HG03558 (cell line): ENCODE data around the gene GNA12.

ENCODE experiments used
- ATAC-seq: cut with Tn5 transposase; IDR thresholded peaks from one replicate; pipeline ENCODE4 v1.9.1; 2021; ENCODE audit warnings: moderate number of reproducible peaks; ENCODE audit not compliant: unreplicated experiment; ENCODE audit errors: extremely low read depth

GNA12 gene

DNA sequence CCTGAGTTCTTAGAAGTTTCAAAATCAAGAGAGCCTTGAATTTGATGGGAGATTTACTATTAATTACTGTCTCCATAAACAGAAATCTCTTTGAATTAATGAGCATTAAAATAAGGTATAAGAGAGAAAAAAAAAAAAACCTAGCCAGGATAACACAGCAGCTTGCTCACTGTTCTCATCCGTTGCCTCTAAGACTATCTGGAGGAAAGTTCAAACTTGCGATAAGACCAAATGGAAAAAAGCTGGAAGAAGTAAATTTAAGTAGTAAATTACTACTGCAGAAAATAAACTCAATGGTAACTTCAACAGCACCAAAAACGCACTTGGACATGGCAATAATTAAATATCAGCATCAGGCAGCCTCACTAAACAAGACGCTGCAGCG is 36.7 kb downstream of the GNA12 start:
- no peak for ATAC-seq

DNA sequence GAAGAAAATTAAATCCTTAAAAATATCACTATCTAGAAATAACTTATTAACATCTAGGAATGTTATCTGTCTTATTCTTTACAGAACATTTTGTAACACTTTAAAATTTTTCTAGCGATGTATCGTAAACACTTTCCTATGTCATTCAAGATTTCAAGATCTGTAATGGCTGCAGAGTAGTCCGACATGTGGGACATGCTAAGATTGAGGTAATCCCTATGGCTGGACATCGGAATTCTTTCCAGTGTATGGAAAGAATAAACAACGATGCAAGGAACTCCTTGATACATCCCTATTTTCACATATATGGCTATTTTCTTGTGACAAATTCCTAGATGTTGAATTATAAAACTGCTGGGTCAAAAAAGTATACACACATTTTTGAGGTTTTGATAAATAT is 37.5 kb downstream of the GNA12 start:
- ATAC-seq: no peak

DNA sequence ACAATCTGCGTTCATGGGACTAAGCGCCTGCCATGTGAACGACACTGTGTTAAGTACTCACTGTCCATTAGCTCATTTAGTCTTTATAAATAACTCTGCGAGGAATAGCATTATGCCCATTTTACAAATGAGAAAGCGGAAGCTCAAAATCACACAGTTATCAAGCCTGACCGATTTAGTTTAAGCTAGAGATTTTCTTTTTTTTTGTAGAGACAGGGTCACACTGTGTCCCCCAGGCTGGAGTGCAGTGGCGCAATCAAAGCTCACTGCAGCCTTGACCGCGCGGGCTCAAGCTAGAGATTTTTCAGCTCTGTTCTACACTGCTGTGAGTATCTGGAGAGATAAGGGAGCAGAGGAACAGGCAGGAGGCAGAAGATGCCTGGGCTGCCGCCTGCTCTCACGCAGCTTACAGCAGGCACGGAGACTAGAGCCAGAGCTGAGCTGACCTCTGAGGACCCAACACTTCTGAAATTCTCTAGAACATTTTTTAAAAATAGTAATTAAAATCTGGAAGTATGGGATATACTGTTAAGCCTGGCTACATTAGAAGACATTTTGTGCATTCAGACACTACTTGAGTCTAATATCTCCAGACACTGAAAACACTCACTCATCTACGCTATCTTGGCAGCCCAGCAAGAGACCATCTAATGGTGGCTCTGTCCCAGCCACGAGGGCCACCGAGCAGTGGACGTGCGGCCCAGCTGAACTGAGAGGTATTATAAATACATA is 38.7 kb downstream of the GNA12 start:
- no peak for ATAC-seq

DNA sequence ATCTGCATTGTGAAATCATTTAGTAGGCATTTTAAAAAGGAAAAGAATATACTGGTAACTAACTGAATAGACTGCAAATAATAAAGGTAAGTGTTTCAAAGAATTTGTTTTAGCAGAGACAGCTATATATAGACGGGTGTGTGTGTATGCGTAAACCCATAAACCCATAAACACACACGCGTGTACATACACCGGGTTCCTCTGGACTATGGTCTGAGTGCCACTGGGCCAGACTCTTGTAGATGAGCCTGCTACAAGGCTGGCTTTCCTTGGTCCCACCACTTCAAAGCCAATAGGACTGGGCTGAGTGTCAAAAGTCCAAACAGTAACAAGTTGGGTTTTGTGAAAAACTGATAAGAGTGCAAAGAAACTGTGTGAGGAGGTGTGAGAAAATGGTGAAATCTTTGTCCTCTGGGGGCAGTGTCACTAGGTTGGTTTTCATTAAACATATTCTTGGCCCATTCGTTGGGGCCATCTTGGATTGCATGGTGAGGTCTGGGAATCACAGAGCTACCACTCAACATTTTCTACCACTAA is 39.8 kb downstream of the GNA12 start:
- no peak for ATAC-seq

DNA sequence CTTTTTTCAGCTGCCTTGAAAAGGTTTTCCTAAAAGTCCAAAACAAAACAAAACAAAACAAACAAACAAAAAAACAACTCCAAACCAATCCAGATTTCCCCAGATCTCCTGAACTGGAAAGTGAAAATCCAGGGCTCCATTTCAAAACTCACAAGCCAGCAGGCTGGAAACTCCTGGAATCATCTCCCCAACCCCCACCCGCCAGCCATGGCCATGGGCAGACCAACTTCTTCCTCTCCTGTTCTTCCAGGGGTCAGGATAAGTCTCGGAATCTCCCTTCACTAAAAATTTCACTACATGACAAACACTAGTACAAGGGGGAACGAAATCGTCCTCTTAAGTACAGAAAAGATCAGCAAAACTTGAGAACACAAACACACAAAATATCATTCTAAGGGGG is 40.4 kb downstream of the GNA12 start:
- ATAC-seq: no peak

DNA sequence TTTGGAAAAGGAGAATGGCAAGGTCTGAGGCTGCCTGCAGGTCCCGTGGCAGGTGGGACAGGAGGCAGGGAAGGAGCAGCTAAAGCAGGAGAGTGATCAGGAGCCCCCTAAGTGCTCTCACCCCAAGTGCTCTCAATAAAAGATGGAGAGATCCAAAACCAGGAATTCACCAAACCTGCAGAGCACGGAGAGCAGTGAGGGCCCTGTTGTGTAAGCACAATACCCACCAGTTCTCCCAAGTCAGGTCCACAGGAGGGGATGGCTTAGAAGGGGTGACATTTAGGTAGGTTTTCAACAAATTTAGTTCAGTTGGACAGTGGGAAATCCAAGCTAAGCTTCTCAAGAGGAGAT is 40.8 kb downstream of the GNA12 start:
- no peak for ATAC-seq

DNA sequence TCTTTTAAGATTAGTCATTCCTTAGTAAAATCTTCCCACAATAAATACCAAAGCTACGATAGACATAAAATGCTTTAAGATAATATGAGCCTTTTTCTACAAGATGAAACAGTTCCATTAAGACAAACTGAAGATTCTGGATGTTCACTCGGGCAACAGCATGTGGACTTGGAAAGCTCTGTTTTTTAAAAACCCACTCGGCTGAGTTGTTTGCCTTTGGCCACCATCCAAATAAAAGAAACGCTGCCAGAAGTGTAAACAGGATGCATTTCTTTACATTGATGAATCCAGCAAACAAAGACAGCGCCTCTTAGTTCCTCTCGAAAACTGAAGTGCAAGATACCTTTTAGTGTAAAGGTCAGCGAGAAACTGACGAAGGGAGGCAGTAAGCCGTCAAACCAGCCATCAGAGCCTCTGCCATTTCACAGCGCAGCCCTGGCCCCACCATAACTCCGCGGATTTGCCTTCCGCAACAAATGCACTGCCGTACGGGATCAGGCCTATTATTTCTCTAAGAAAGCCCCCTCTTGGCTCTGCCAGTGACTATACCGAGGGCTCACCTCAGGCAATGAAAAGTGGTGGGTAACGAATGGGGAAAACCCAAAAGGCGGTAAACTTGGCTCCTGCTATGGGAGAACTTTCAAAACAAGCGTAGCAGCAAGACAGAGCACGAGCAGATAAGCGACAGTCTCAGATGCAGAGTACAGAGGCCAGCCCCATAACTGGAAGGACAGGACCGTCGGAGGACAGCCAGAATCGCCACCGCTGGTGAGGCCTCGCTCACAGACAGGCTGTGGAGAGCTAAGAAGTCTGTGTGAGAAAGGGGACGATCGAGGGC is 41.4 kb downstream of the GNA12 start:
- ATAC-seq: no peak

DNA sequence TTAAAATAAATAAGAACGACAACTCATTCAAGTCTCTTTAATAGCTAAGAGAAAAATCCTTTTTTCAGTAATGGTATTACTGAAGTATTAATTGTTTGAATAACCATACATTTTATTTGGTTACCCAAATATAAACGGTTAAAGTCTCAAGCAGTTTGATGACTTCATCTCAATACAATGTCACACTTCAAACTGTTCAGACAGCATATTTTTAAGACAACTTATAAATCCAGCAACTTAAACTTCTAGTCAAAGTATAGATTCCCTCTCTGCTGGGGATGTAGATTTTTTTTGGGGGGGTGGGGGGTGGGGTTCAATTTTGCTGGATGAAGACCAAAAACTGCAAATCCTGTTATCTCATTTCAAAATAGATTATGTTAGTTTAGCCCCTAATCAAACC is 42.0 kb downstream of the GNA12 start:
- ATAC-seq: no peak

DNA sequence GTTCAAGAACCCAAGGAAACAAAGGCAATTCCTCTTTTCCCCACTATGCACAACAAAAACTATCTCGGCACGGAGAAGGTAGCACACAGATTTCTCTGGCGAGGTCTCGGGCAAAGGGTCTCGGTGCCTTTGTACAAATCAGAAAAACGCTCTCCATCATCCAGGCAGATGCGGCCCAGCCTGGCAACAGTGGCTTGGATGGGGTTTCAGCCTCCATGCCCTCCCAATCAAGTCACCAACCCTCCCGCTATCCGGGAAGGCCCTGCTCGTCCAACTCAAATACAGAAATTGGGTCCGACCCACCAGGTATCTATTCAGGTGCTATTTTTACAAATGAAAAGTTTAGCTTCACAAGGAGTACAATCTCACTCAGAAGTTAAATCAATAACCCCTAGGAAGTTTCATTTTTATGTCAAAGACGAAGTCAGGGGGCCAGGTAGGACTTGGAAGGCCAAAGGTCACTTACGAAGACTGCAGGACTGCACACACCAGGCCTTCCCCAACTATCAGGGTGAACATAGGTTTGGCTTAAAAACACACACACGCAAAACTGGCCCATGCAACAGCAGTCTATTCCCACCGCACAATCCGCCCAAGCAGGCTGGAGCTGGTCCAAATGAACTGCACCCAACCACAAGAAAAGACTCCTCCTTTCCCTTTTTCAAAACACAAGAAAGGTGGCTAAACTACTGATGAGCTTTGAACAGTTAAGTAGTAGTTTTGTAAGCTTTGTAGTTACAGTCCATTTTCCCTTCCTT is 43.0 kb downstream of the GNA12 start:
- no peak for ATAC-seq

DNA sequence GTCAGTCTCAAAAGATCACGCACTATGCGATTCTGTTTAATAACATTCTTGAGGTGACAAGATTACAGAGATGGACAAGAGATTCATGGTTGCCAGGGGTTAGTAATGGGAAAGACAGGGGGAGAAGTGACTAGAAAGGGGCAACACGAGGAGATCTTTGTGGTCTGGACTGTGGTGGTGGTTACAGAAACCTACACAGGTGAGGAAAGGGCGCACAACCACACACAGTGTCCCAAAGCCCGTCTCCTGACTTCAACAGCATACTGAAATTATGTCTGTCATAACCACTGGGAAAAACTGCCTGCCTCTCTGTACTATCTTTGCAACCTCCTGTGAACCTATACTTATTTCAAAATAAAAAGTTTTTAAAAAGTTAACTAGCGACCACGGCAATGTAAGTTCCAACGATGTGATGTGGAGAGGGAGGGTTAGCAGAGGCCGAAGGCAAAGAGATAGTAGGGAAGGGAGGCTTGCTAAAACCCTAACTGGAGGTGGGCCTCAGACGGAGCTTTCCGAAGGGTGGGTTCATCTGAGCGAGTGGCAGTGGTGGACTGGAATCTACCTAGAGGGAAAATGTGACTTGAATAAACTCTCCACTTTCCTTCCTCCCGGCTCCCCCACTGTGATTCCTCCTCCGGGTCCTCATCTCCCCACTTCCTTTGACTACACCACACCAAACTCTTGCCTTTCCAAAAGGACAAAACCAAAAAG is 43.7 kb downstream of the GNA12 start:
- ATAC-seq: no peak

DNA sequence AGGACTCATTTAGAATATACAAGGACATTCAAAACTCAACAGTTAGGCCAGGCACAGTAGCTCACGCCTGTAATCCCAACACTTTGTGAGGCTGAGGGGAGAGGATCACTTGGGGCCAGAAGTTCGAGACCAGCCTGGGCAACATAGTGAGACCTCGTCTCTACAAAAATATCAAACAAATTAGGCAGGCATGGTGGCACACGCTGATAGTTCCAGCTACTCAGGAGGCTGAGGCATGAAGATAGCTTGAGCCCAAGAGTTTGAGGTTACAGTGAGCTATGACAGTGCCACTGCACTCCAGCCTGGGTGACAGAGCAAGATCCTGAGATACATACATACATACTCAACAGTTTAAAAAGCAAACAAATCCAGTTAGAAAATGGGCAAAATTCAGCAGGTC is 44.9 kb downstream of the GNA12 start:
- no peak for ATAC-seq

DNA sequence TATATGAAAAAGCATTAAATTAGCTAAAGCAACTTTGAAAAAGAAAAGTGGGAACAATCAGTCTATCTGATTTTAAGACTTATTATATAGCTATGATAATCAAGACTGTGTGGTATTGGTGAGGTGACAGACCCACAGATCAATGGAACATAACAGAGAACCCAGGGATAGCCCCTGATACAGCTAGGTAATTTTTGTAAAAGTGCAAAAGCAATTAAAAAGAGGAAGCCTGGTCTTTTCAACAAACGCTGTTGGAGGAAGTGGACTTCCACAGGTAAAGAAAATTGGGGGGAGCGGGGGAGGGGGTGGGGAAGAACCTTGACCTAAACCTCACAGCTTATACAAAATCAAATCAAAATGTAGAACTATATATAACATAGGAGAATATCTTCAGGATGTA is 45.4 kb downstream of the GNA12 start:
- no peak for ATAC-seq

DNA sequence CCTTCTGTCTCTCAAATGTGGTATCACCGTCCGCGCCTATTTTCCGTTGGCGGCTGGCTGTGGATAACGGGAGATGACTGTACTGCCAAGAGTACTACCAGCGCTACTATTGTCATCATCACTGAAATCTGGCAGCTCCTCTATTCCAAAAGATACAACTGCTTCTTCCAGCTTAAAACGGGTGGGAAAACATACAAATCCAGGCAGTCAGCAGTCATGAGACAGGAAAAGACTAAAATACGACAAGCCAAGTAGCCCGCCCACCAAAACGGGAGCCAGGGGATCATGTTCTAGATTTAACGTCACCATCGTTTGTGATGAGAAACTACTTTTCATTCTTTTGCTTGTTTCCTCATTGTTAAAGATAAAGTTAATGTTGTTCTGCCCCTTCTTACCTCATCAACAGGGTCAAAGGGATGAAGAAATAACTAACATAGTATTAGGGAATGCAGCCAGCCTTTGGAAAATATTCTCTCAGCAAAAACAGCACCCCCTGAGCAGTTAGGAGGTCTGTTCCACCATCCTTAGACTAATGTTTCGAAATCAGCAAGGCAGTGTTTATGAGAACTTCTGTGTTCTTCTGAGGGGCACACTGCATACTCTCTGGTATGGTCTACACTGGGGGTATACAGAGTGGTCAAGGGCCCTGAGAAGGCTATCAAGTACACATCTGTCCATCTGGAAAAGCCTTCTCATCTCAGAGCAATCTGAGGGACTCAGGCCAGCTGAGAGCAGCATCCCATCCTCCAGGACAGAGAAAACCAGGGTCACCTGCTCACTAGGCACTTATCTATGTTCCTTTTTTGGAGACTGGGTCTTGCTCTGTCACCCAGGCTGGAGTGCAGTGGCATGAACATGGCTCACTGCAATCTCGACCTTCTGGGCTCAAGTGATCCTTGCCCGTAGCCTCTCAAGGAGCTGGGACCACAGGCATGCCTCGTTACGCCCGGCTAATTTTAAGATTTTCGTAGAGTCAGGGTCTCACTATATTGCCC is 47.5 kb downstream of the GNA12 start:
- no peak for ATAC-seq

DNA sequence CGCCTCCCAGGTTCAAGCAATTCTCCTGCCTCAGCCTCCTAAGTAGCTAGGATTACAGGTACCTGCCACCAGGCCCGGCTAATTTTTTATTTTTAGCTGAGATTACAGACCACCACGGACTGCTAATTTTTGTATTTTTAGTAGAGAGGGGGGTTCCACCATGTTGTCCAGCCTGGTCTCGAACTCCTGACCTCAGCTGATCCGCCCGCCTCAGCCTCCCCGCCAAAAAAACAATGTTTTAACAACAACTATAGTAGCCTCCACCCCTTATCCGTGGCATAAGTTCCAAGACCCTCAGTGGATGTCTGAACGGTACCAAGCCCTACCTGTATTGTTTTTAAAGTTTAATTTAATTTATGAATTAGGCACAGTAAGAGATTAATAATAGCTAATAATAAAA is 48.2 kb downstream of the GNA12 start:
- no peak for ATAC-seq

DNA sequence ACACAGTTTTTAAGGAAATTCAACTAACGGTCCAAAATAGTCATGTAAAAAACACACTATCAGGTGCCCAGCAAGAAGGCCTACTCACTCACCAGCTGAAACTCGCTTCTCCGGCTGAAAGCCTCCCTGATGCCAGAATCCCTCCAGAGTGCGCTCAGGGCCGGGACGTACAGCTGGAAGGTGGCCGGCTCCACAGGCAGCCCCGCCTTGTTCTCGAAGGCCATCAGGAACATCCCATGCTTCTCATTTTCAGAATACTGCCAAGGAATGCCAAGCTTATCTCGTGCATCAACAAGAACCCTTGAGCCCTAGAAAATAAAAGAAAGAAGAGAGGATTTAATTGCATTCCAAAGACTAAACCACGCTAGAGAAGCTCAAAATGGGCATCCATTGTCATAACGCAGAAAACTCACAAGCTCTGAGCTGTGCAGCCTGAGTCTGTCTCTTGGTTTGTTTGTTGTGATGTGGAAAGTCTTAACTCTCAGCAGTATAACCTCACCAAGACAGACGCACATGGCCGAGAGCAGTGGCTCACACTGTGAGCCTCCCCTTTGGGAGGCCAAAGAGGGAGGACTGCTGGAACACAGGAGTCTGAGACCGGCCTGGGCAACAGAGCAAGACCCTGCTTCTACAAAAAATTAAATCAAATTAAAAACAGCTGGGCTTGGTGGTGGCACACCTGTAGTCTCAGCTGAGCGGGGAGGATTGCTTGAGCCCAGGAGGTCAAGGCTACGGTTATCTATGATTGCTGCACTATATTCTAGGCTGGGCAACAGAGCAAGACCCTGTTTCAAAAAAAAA is 49.1 kb downstream of the GNA12 start:
- no peak for ATAC-seq

DNA sequence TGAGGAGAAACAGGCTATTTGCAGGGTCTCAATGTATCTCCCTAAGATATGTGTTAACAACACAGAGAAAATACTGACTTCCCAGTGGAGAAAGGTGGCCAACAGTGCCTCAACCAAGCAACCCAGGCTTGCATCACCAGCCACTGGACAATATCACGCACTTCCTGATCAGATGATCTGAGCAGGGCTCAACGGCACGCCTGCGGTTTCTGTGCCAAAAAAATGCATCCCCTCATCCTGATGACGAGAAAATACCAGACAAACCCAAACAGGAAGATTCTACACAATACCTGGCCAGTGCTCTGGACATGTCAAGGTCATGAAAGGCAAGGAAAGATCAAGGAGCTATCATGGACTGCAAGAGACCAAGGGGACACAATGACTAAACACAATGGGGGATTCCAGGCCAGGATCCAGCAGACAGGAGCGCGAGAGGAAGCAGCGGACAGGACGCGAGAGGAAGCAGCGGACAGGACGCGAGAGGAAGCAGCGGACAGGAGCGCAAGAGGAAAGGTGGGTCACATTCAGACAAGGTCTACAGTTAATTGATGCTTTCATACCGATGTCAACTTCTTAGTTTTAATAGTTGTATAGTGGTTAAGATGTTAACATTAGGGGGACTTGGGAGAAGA is 51.1 kb downstream of the GNA12 start:
- no peak for ATAC-seq

DNA sequence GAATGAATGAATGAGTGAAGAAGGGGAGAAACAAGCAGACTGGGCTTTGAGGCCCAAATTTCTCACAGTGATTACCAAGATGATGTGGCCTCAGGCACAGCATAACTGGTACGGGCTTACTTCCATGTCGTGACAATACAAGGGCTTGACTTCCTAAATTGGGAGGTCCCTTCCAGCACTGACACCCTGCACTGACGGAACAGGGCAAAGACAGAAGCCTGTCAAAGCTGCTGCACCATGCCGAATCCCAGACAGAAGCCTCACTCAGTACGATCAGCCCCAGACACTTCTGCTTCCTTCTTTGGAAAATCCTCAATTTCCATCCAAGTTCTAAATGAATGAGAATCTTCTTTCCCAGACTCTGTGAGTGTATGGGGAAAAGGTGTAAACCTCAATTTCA is 51.9 kb downstream of the GNA12 start:
- ATAC-seq: no peak

DNA sequence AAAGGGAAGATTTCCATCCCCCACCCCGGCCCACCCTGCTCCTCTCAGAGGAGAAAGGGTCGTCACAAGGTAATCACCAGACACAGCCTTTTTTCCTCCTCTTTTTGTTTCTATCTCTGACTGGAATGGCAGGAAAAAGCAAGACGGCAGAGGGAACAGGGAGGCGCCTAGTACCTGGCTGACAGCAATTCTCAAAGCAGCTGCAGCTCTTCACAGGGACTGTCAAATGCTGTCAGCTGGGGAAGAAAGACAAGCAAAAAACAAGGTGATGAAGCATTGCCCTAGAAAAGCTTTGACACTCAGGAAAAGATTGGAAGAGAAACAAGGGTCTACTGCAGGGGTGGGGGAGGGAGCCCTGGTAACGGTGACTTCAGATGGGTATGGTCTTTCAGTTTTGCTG is 52.7 kb downstream of the GNA12 start:
- ATAC-seq: no peak
